PFSK-1 (cell line): ENCODE measurements around the gene DAP3.

Source experiments
- FOXP2 ChIP-seq: optimal IDR thresholded peaks from 2 replicates; pipeline ENCODE3; 2011; ENCODE audit warnings: borderline replicate concordance, control low read depth, inconsistent platforms; ENCODE audit not compliant: insufficient read depth; ENCODE audit errors: extremely low read length, extremely low read depth
- POLR2AphosphoS5 ChIP-seq: IDR thresholded peaks from 2 replicates; pipeline ENCODE4 v1.6.1; 2012; ENCODE audit warnings: low read depth, mild to moderate bottlenecking, control low read depth, low read length, moderate library complexity
- REST ChIP-seq, 2 experiments: IDR thresholded peaks; 2 replicates each; pipeline versions ENCODE4 v1.6.1 to v1.8.0; 2011 to 2012; ENCODE audit warnings: low read depth in 2 of 2, low read length in 2 of 2, control low read depth in 1 of 2, inconsistent platforms in 1 of 2, mild to moderate bottlenecking in 1 of 2, moderate library complexity in 1 of 2; ENCODE audit not compliant: insufficient read depth in 1 of 2
- SIN3A ChIP-seq: IDR thresholded peaks from 2 replicates; pipeline ENCODE4 v1.6.1; 2012; ENCODE audit warnings: mild to moderate bottlenecking, low read length, moderate library complexity, borderline replicate concordance; ENCODE audit not compliant: insufficient read depth
- TAF1 ChIP-seq: IDR thresholded peaks from 2 replicates; pipeline ENCODE4 v1.6.1; 2012; ENCODE audit warnings: low read length, control low read depth, borderline replicate concordance; ENCODE audit not compliant: insufficient read depth

Gene DAP3

GRCh38 chr1:155729031-155729898 lies 40.4 kb downstream of the DAP3 start:
- TF ChIP-seq TAF1 (no peak), POLR2AphosphoS5 (no peak), REST (IDR thresholded peaks at IDR 0.05; ENCODE audit: insufficient read depth in 1 of 2, low read depth in 2 of 2, low read length in 2 of 2) (no peak), FOXP2 (no peak), SIN3A (no peak)

DNA sequence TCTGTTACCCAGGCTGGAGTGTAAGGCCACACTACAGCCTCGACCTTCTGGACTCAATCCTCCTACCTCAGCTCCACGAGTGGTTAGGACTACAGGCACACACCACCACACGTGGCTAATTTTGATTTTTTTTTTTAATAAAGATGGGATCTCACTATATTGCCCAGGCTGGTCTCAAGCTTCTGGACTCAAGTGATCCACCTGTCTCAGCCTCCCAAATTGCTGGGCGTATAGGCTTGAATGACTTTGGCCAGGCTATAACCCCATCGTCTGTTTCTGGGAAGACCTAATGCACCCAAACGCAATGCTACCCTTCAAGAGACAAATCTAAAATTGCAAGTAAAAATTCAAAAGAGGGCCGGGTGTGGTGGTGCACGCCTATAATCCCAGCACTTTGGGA lies 52.1 kb downstream of the DAP3 start:
- TF ChIP-seq SIN3A (no peak), FOXP2 (no peak), POLR2AphosphoS5 (no peak), TAF1 (no peak), REST (IDR thresholded peaks at IDR 0.05; ENCODE audit: insufficient read depth in 1 of 2, low read depth in 2 of 2, low read length in 2 of 2) (no peak)

GRCh38 chr1:155741908-155742307 lies 53.0 kb downstream of the DAP3 start:
- TF ChIP-seq FOXP2 (no peak), REST (IDR thresholded peaks at IDR 0.05; ENCODE audit: insufficient read depth in 1 of 2, low read depth in 2 of 2, low read length in 2 of 2) (no peak), POLR2AphosphoS5 (no peak), SIN3A (no peak), TAF1 (no peak)

- no peak for TF ChIP-seq REST (IDR thresholded peaks at IDR 0.05; ENCODE audit: insufficient read depth in 1 of 2, low read depth in 2 of 2, low read length in 2 of 2)
- TF ChIP-seq SIN3A, result no peak
- TF ChIP-seq FOXP2, result no peak
- TF ChIP-seq POLR2AphosphoS5, result no peak
- TF ChIP-seq TAF1, result no peak
Observed at GRCh38 chr1:155744711-155745283, 55.9 kb downstream of the DAP3 start.
